Erythroblast (primary cell): ENCODE measurements around the gene XXYLT1.
"Not testable (repeated sequence)": the region's sequence is repeated elsewhere in the genome, so short reads cannot be mapped to it uniquely, and the experiment has no call there.

Experiments
- DNase-seq, 2 experiments: peaks; one replicate each; lab custom pipeline; 2025; lab: John Stamatoyannopoulos, UW
- GATA1 ChIP-seq: IDR thresholded peaks from 2 replicates; pipeline ENCODE4 v1.6.1; 2011; ENCODE audit warnings: low read depth, mild to moderate bottlenecking, control low read depth, low read length, moderate library complexity
- POLR2A ChIP-seq: IDR thresholded peaks from 2 replicates; pipeline ENCODE4 v1.6.1; 2011; ENCODE audit warnings: mild to moderate bottlenecking, low read length

XXYLT1 gene

GRCh38 chr3:195038161-195038560 is 232.8 kb downstream of the XXYLT1 start:
- no peak for DNase-seq
- no peak for TF ChIP-seq GATA1
- TF ChIP-seq POLR2A = no peak

- DNase-seq = not testable (repeated sequence)
Measured at GRCh38 chr3:195037586-195037985, 233.4 kb downstream of the XXYLT1 start.

DNA sequence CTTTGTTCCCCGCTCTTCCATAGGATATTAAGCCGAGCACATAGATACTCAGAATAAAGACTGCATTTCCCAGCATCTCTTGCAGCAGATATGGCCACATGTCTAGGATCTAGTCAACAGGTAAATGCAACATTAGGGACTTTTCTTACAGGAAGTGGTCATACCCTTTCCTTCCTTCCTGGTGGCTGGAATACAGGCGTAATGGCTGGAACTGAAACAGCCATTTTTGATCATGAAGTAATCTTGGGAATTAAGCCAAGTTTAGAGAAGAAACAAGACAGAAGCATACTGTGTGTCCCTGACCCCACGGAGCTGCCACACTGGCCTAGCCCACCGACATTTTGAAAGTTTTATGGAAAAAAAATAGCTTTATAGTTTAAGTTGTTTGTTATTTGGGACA is 234.0 kb downstream of the XXYLT1 start:
- TF ChIP-seq POLR2A (no peak), GATA1 (no peak)
- DNase-seq = no peak

GRCh38 chr3:195036574-195036973 is 234.4 kb downstream of the XXYLT1 start:
- TF ChIP-seq GATA1 (no peak), POLR2A (no peak)
- DNase-seq = no peak

DNA sequence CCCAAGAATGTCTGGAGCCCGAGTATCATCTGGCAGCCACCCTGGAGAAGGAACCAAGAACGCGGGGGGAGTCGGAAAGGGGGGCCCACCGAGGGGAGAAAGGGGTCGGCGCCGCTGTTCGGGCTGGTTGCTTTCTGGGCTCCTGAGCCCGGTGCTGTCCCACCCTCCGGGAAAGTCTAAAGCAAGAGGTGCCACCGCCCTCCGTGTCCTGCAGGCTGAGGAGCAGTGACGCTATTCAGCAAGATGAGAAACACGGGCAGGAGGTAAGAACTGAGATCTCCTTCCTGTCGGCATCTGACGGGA is 234.8 kb downstream of the XXYLT1 start:
- TF ChIP-seq GATA1 (no peak), POLR2A (no peak)
- no peak for DNase-seq

GRCh38 chr3:195035345-195036202 is 235.4 kb downstream of the XXYLT1 start:
- TF ChIP-seq POLR2A = no peak

DNA sequence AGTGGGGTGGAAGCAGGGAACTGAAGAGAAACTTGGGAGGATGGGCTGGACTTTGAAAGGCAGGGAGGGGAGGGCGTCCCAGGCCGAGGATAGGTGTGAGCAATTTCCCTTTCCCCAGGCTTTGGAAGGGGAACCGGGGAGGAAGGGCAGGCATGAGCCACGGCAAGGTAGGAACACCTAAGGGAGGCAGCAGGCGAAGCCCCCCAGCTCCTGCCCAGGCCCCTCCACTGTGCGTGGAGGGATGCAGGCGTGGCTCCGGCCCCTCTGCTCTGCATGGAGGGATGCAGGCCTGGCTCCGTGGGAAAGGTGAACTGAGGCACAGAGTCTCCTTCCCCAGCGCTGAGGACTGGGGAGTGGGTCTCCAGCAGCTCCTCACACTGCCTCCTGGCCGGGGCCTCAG is 236.4 kb downstream of the XXYLT1 start:
- no peak for TF ChIP-seq GATA1
- no peak for DNase-seq

More at GRCh38 chr3:195035345-195036202, 235.4 kb downstream of the XXYLT1 start:
- peak in 1 of 2 experiments; percentile 4 for DNase-seq

- DNase-seq = no peak
- no peak for TF ChIP-seq POLR2A
- TF ChIP-seq GATA1 = no peak
Measured at GRCh38 chr3:195034101-195034500, 236.9 kb downstream of the XXYLT1 start.

- TF ChIP-seq GATA1 = no peak
- DNase-seq = no peak
Measured at GRCh38 chr3:195033531-195034091, 237.3 kb downstream of the XXYLT1 start.

- DNase-seq = no peak
- TF ChIP-seq GATA1 (no peak), POLR2A (no peak)
Measured at GRCh38 chr3:195032955-195033354, 238.0 kb downstream of the XXYLT1 start.

DNA sequence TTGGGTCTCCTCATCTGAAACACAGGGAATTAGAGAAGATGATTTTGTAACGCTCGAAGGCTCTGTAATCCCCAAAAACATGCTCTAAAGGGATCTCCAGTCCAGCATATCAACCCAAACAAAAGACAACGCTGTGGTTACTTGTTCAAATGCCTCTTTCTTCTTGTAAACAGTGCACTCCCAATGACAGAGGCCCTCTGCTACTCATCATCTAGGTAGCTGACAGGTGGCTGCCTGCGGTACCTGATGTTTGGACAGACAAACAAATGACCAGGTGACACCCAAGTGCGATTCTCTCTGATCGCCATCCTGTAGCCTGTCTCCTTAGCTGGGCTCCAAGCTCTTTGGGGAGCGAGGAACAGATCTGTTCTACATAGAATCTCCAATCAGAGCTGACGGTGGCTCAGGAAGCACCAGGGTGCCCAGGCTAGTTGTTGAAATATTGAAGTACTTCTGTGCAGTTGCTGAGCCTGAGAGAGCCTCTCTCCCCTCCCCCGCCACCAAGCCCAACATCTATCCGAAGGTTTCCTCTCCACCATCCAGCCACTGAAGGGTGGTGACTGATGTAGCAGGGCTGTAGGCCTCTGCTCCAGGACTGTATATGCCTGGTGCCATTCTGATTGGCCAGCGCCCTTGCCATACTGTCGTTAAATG is 238.7 kb downstream of the XXYLT1 start:
- TF ChIP-seq GATA1 = no peak
- TF ChIP-seq POLR2A = no peak
- DNase-seq = no peak

- DNase-seq = no peak
- TF ChIP-seq POLR2A (no peak), GATA1 (no peak)
Measured at GRCh38 chr3:195031574-195032003, 239.4 kb downstream of the XXYLT1 start.

GRCh38 chr3:195030791-195031321 is 240.1 kb downstream of the XXYLT1 start:
- no peak for DNase-seq
- TF ChIP-seq POLR2A (no peak), GATA1 (no peak)

GRCh38 chr3:195028877-195029606 is 241.9 kb downstream of the XXYLT1 start:
- no peak for DNase-seq
- no peak for TF ChIP-seq POLR2A
- no peak for TF ChIP-seq GATA1
